A673 (cell line): ENCODE results near the gene COL5A1.

Experiments used
- EZH2 ChIP-seq: fragments of 200-600 bp; sonication (generic); IDR thresholded peaks from 2 replicates; pipeline ENCODE4 v1.6.1; 2017; ENCODE audit warnings: borderline replicate concordance, low read depth, mild to moderate bottlenecking, mixed read lengths, antibody characterized with exemption, low read length; ENCODE audit not compliant: poor library complexity, severe bottlenecking
- TF ChIP-seq, protein P1 (sequence below): fragments of 300-800, 200-600 bp; sonication (generic); conservative IDR thresholded peaks from 2 replicates; pipeline ENCODE4 v1.5.1; 2017; ENCODE audit warnings: low read depth, mild to moderate bottlenecking, antibody characterized with exemption, low read length, moderate library complexity, mixed read lengths

DNA sequence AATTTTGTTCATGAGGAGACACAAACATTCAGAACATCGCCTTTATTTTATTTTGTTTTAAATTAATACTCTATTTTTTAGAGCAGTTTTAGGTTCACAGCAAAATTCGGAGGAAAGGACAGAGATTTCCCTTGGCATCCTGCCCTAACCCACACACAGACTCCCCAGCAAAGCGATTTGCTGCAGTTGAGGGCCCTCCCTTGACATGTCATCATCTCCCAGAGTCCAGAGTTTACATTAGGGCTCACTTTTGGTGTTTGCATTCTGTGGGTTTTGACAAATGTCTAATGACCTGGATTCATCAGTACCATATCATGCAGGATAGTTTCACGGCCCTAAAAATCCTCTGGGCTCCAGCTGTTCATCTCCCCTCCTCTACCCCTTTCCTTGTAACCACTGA is 33.6 kb upstream of the COL5A1 start:
- TF ChIP-seq, protein P1, sequence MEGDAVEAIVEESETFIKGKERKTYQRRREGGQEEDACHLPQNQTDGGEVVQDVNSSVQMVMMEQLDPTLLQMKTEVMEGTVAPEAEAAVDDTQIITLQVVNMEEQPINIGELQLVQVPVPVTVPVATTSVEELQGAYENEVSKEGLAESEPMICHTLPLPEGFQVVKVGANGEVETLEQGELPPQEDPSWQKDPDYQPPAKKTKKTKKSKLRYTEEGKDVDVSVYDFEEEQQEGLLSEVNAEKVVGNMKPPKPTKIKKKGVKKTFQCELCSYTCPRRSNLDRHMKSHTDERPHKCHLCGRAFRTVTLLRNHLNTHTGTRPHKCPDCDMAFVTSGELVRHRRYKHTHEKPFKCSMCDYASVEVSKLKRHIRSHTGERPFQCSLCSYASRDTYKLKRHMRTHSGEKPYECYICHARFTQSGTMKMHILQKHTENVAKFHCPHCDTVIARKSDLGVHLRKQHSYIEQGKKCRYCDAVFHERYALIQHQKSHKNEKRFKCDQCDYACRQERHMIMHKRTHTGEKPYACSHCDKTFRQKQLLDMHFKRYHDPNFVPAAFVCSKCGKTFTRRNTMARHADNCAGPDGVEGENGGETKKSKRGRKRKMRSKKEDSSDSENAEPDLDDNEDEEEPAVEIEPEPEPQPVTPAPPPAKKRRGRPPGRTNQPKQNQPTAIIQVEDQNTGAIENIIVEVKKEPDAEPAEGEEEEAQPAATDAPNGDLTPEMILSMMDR, result no peak
- no peak for TF ChIP-seq EZH2
